ENCODE measurements around the gene DUSP2.

- TF ChIP-seq CTCF (IDR thresholded peaks at IDR 0.05) (no peak), ZFX (IDR thresholded peaks at IDR 0.05; ENCODE audit: borderline replicate concordance) (no peak)
Observed at GRCh38 chr2:96116424-96116878, 28.8 kb downstream of the DUSP2 start, which contains the start of gene ADRA2B.
